ENCODE data around the gene GJC2.

DNA sequence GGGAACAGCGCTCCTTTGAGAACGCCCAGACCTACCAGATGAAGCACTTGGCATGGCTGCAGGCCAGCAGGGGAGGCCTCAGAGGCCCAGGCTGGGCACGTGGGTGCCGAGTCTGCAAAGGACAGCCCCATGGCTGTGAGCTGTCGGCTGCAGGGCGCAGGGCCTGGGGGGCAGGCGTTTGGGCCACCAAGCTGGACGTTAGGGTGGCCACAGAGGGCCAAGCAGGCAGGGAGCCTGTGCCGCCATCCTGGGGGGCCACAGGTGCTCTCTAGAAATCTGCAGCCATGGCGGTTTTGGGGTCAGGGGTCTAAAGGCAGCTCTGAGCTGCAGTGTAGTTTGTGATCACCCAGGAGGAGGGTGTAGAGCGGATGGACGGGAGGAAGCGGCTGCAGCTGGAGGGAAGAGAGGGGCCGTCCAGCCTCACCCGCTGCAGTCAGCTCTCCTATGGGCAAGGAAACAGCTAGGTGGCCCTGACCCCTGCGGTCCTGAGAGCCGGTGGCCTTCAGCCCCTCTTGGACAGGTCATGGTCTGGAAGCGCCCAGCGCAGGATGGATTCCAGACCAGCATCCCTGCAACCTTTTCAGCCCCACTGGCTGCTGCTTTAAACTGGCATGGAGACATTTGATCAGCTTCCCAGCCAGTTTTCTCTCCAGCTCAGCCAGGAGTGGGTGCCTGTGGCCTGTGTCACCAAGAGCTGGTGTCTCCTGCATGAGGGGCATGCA is 26.9 kb downstream of the GJC2 start:
- TF ChIP-seq GATA2 (IDR thresholded peaks at IDR 0.05; ENCODE audit: low read depth, low read length): no peak
- no peak for TF ChIP-seq GATA3 (IDR thresholded peaks at IDR 0.05; ENCODE audit: low read depth, low read length)

All from SH-SY5Y (cell line).